Measurements from ENCODE around the gene FGFRL1.

DNA sequence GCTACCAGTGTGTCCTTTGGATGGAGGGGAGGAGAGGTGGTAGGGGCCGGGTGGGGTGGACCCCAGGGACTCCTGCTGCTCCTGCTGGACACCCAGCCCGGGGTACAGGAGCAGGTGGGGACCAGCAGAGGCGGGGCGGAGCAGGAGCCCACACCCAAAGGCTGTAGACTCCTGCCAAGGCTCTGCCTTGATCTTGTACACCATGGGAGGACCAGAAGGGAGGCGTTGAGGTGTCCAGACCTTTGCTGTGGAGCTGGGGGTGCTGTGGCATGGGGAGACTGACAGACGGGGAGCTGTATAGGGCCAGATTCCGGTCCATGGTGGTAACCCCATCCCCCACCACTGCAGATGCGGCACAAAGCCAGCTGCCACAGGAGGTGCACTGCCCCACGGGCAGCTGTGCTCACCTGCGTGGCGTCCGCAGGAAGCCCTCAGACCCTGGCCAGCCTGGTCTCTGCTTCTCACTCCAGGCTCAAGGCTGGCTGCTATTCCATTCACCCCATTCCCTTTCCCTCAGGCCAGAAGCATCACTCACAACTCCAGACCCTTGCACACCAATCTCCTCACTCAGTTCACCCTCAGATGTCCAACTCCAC is 13.2 kb upstream of the FGFRL1 start:
- TF ChIP-seq POLR2A (IDR thresholded peaks at IDR 0.05; ENCODE audit: low read length), result no peak
- TF ChIP-seq GATA1 (IDR thresholded peaks at IDR 0.05; ENCODE audit: low read depth, low read length), result no peak
